Parathyroid adenoma (tissue), 2 donors: ENCODE measurements around the gene SLC5A5.
A peak's percentile ranks its signal among the peaks of the same experiment; 100 is the strongest.

Experiments used
- H2AFZ ChIP-seq: fragments of 300-600 bp; sonication (generic); one replicate; pipeline ENCODE4 v1.7.0; 2017; ENCODE audit warnings: antibody characterized with exemption, mild to moderate bottlenecking
- H3K27ac ChIP-seq: fragments of 300-600 bp; sonication (generic); one replicate; pipeline ENCODE4 v1.7.0; 2017
- H3K27me3 ChIP-seq: fragments of 300-600 bp; sonication (generic); one replicate; pipeline ENCODE4 v1.7.0; 2017; ENCODE audit warnings: low read length; ENCODE audit not compliant: control insufficient read depth, insufficient read depth
- H3K36me3 ChIP-seq: fragments of 300-600 bp; sonication (generic); one replicate; pipeline ENCODE4 v1.7.0; 2017; ENCODE audit warnings: low read length; ENCODE audit not compliant: control insufficient read depth, insufficient read depth
- H3K4me1 ChIP-seq: fragments of 300-600 bp; sonication (generic); one replicate; pipeline ENCODE4 v1.7.0; 2017; ENCODE audit warnings: control low read depth
- H3K4me2 ChIP-seq: fragments of 300-600 bp; sonication (generic); one replicate; pipeline ENCODE4 v1.7.0; 2017; ENCODE audit warnings: low read length
- H3K4me3 ChIP-seq: fragments of 300-600 bp; sonication (generic); one replicate; pipeline ENCODE4 v1.7.0; 2017; ENCODE audit warnings: low read depth, low read length
- H3K79me2 ChIP-seq: fragments of 300-600 bp; sonication (generic); one replicate; pipeline ENCODE4 v1.7.0; 2017; ENCODE audit warnings: control low read depth
- H3K9ac ChIP-seq: fragments of 300-600 bp; sonication (generic); one replicate; pipeline ENCODE4 v1.7.0; 2017; ENCODE audit warnings: mild to moderate bottlenecking
- H3K9me3 ChIP-seq: fragments of 300-600 bp; sonication (generic); one replicate; pipeline ENCODE4 v1.7.0; 2017; ENCODE audit warnings: low read length; ENCODE audit not compliant: control insufficient read depth
- CTCF ChIP-seq: fragments of 300-600 bp; sonication (generic); IDR thresholded peaks from one replicate; pipeline ENCODE4 v1.7.0; 2017; ENCODE audit warnings: antibody characterized with exemption, mild to moderate bottlenecking
- donor health status: primary hyperparathyroidism.

Gene SLC5A5

GRCh38 chr19:17871032-17871877, 490 bp upstream of the SLC5A5 start:
- Histone ChIP-seq H3K27ac (no peak overlapping the region), H3K79me2 (no peaks in the 10 kb centered on the region), H3K4me1 (no peaks in the 10 kb centered on the region), H3K4me3 (no peak overlapping the region), H3K9ac (no peak overlapping the region), H3K36me3 (no peaks in the 10 kb centered on the region), H2AFZ (peak overlapping the region; percentile 49), H3K27me3 (no peaks in the 10 kb centered on the region), H3K9me3 (no peaks in the 10 kb centered on the region), H3K4me2 (no peak overlapping the region)
- no peak for TF ChIP-seq CTCF

- Histone ChIP-seq H3K36me3 (no peaks in the 10 kb centered on the region), H2AFZ (peak overlapping the region; percentile 75), H3K27ac (no peak overlapping the region), H3K9me3 (no peaks in the 10 kb centered on the region), H3K4me2 (peak overlapping the region; percentile 26), H3K4me1 (no peaks in the 10 kb centered on the region), H3K4me3 (no peak overlapping the region), H3K9ac (no peak overlapping the region), H3K79me2 (no peaks in the 10 kb centered on the region), H3K27me3 (no peaks in the 10 kb centered on the region)
- no peak for TF ChIP-seq CTCF
These were observed 681 bp downstream of the SLC5A5 start for GRCh38 chr19:17872251-17873001.

GRCh38 chr19:17873786-17874757, 2.3 kb downstream of the SLC5A5 start:
- H3K4me1 ChIP-seq = no peaks in the 10 kb centered on the region
- no peaks in the 10 kb centered on the region for H3K9me3 ChIP-seq
- H3K36me3 ChIP-seq = no peaks in the 10 kb centered on the region
- no peak for TF ChIP-seq CTCF
- peak overlapping the region; percentile 39 for H2AFZ ChIP-seq
- no peak overlapping the region for H3K4me2 ChIP-seq
- no peak overlapping the region for H3K4me3 ChIP-seq
- no peaks in the 10 kb centered on the region for H3K79me2 ChIP-seq
- no peak overlapping the region for H3K27ac ChIP-seq
- no peaks in the 10 kb centered on the region for H3K27me3 ChIP-seq
- no peak overlapping the region for H3K9ac ChIP-seq

- Histone ChIP-seq H3K4me1 (no peaks in the 10 kb centered on the region), H3K9me3 (no peaks in the 10 kb centered on the region), H3K9ac (no peak overlapping the region), H3K27me3 (no peaks in the 10 kb centered on the region), H3K4me2 (no peak overlapping the region), H2AFZ (no peak overlapping the region), H3K4me3 (no peak overlapping the region), H3K27ac (no peak overlapping the region), H3K79me2 (no peaks in the 10 kb centered on the region), H3K36me3 (no peaks in the 10 kb centered on the region)
- TF ChIP-seq CTCF = no peak
These were observed 3.0 kb downstream of the SLC5A5 start for GRCh38 chr19:17874758-17875135.
